K562 treated with DMSO at 1 percent for 12 hours (cell line): ENCODE data around the gene CNN1. TPM values are rescaled to one million over a fixed set of nuclear protein-coding genes. Genes with fewer than 3 reads are reported as not detected.

ENCODE experiments used
- total RNA-seq: library from RNA; unstranded; fragments of 300-600 nt; gene quantifications from 2 replicates; pipeline ENCODE4 v1.2.3, GENCODE V29; 2022; ENCODE audit not compliant: insufficient read depth

Gene CNN1
- 2.0 and 5.0 TPM in 2 replicates for total RNA-seq

GRCh38 chr19:11538232-11539036 lies at the start of gene CNN1:
CNN1 (plus strand) TSS chr19:11538851; CDS start chr19:11538928, 77 bp downstream.

DNA sequence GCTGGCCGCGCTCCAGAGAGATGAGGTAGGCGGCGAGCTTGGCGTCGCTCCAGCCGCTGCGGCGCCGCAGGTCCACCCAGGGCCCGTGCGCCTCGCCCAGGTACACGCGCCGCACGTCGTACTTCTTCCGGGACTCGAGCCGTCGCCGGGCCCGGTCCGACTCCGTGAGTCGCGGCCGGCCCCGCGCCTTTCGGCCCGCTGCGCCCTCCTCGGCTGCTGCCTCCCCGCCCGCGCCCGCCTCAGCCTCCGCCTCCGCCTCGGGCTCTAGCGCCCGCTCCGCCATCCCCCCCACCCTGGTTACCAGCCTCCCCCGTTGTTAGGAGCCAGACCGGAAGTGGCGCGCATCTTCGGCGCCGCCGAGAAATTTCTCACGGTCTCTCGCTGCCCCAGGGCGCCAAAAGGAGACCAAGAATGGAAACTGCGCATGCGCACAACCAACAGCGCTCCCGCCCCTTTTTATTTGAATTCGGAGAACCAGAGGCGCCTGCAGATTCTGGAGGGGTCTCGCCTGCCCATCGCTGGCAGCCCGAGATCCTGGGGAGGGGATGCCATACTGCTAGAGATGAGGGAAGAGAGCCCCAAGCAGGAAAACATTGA lies 33.0 kb upstream of the CNN1 start, which contains the start of gene ZNF653:
Gene ZNF653 (minus strand): TSS at position 336 of the 597 bp plus-strand sequence. CDS start 53 bp downstream, at position 283.

DNA sequence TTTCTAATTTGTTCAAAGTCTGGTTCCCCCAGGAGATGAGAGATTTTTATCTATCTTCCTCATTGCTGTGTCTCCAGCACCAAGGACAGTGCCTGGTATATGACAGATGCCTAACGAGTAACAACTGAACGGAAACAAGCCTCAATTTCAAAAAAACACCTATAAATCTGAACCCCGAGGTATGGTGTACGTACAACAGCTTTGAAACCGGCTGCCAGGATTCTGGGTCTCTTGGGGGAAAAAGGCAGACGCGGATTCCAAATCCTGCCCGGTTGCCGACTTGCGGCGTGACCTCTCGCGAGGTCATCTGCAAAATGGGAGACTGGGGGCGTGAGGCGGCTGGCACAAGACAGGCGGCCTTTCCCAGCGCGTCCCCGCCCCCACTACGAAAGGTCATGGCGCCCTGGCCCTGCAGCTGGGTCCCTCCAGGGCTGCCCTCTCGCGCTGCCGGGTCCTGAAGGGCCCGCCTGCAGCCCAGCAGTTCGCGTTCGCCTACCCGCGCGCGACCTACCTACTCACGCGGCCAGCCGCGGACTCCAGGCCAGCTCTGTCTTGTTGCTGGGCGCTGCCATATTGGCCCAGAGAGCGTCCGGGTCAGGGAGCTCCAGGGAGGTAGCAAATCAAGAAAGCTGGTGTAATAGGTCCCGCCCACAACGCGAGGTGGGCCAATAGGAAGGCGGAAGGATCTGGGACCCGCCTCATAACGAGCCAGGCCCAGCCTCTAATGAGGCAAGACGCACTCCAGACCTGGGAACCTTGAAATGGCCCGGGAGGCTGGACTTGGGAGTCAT lies 9.9 kb upstream of the CNN1 start, which contains the start of gene ECSIT:
Gene ECSIT (minus strand): TSS at position 584 of the 791 bp plus-strand sequence. CDS start 9,964 bp downstream, outside the sequence.

GRCh38 chr19:11558881-11559828 lies 20.5 kb downstream of the CNN1 start, which contains the start of gene ELOF1:
ELOF1 (minus strand) TSS chr19:11559230; CDS start chr19:11554347, 4,883 bp downstream.

DNA sequence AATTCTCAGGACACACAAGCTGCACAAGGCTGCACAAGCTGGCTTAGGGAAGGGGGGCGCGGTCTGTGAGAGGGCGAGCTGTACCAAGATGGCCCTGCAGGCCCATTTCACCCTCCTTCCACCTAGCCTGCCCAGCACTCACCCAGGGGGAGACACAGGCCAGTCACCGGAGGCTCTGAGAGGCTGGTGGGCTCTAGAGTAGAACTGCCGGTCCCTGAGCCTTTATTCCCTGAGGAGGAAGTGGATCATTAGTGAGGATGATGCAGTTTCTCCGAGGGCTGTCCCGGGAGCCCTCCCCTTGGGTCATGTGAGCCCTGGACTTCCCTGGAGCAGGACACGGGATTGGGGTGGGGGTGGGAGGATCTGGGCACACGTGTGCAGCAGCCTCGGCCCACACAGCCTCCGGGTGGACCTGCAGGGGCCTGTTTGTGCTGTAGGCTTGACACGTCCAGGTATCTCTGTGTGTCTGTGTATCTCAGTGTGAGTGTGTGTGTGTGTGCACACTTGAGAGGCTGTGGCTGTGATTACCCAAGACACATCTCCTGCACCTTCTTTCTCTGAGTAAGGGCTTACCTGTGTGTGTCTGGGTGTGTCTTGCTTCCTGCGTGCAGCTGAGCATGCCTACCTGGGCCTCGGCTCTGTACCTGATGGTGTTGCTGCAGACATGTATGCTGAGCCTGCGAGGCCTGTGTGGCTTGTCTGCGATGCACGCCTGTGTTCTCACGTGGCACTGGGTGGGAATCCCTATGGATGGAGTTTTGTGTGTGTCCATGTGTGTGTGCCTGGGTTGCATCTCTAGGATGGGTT lies 39.0 kb downstream of the CNN1 start, which contains the start of gene ACP5:
Gene ACP5 (minus strand): TSS at position 195 of the 807 bp plus-strand sequence. CDS start 328 bp downstream, outside the sequence.

DNA sequence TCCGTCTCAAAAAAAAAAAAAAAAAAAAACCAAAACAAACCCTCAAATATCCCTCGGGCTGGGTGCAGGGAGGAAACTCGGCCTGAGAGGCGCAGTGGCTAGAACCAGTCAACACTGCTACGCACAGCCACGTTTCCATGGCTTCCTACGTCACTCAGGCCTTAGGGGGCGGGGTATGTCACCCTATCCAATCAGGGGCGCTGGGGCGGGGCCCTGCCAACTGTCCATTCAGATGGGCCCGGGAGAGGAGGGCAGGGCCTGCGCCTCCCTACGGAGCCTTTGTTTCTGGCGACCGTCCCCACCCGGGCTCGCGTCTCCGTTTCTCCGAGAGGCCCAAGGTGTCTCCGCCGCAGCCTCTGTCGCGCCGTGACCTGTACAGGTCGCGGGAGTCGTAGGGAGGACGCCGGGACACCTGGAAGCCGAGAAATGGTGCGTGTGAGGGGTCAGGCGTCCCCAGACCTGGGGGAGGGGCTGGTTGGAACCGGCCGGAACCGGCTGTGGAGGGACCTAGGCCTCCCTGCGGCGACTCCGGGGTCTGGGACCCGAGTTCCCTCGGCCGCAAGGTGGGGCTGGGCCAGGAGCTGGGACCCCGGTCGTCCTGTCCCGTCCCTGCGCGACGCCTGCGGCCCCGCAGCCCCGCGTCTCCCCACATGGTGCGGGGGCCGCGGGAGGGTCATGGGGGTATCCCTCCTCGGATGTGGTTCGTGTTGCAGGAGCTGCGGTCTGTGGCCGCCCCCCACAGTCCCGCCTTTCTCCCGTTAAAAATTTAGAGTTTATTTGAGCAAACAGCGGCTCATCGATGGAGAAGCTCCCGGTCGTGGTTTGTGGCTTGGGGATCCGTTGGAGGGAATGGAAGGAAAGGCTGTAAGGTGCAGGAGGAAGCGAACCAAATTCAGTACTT lies 58.8 kb downstream of the CNN1 start, which contains the start of gene ZNF627:
Gene ZNF627 (plus strand): TSS at position 282 of the 901 bp plus-strand sequence. CDS start 145 bp downstream, at position 427.

Other genes starting within 250 kb of the CNN1 start
- gene TSPAN16, start 242.7 kb upstream of the CNN1 start, total RNA-seq, result not detected in 2 replicates
- 2.0 and 5.5 TPM in 2 replicates for gene RAB3D, start 199.2 kb upstream of the CNN1 start, total RNA-seq
- 63.8 and 74.8 TPM in 2 replicates for gene TMEM205, start 192.6 kb upstream of the CNN1 start, total RNA-seq
- gene CCDC159, start 192.3 kb upstream of the CNN1 start, total RNA-seq, result 8.4 and 20.3 TPM in 2 replicates
- gene PLPPR2, start 183.4 kb upstream of the CNN1 start, total RNA-seq, result 23.2 and 37.6 TPM in 2 replicates
- 4.0 and 4.5 TPM in 2 replicates for gene SWSAP1, start 164.2 kb upstream of the CNN1 start, total RNA-seq
- gene EPOR, start 154.5 kb upstream of the CNN1 start, total RNA-seq, result 11.9 and 13.5 TPM in 2 replicates
- 1.3 and 2.0 TPM in 2 replicates for gene RGL3, start 119.5 kb upstream of the CNN1 start, total RNA-seq
- gene ODAD3, start 103.7 kb upstream of the CNN1 start, total RNA-seq, result 1.1 TPM in 1 of 2 replicates, not detected in the other
- gene PRKCSH, start 103.2 kb upstream of the CNN1 start, total RNA-seq, result 269 and 367 TPM in 2 replicates
- not detected in 2 replicates for gene ELAVL3, start 57.8 kb upstream of the CNN1 start, total RNA-seq
- gene ZNF653, start 33.0 kb upstream of the CNN1 start, total RNA-seq, result 9.0 and 9.8 TPM in 2 replicates
- 43.6 and 45.8 TPM in 2 replicates for gene ECSIT, start 9.7 kb upstream of the CNN1 start, total RNA-seq
- 115 and 131 TPM in 2 replicates for gene ELOF1, start 20.4 kb downstream of the CNN1 start, total RNA-seq
- gene ACP5, start 38.8 kb downstream of the CNN1 start, total RNA-seq, result 34.2 and 38.6 TPM in 2 replicates
- 5.6 and 10.2 TPM in 2 replicates for gene ZNF627, start 58.6 kb downstream of the CNN1 start, total RNA-seq
- gene ZNF823, start 200.1 kb downstream of the CNN1 start, total RNA-seq, result 5.8 and 12.8 TPM in 2 replicates
- 0.69 and 5.4 TPM in 2 replicates for gene ZNF441, start 228.1 kb downstream of the CNN1 start, total RNA-seq